OCI-LY3 (cell line): ENCODE data around the gene INCENP.

Source experiments
- H2AFZ ChIP-seq: fragments of 200-600, 300-600 bp; shearing (Covaris generic); 2 replicates; pipeline ENCODE4 v1.6.0; 2014; ENCODE audit warnings: antibody characterized with exemption, low read depth, low read length
- H3K27ac ChIP-seq: fragments of 200-600, 300-600 bp; sonication (generic); 2 replicates; pipeline ENCODE4 v1.5.1; 2014; ENCODE audit warnings: mild to moderate bottlenecking, low read length, moderate library complexity, mixed read lengths
- H3K27me3 ChIP-seq: fragments of 200-600, 300-600 bp; sonication (generic); 2 replicates; pipeline ENCODE4 v1.6.1; 2014; ENCODE audit warnings: low read depth, low read length, mixed read lengths
- H3K36me3 ChIP-seq: fragments of 200-600, 300-600 bp; sonication (generic); replicated peaks from 2 replicates; pipeline ENCODE3; 2014; ENCODE audit warnings: low read depth, low read length, mixed read lengths
- H3K4me1 ChIP-seq: fragments of 300-600, 200-600 bp; sonication (generic); 2 replicates; pipeline ENCODE4 v1.6.1; 2014; ENCODE audit warnings: low read length, mixed read lengths
- H3K4me2 ChIP-seq: fragments of 200-600, 300-600 bp; sonication (generic); 2 replicates; pipeline ENCODE4 v1.6.1; 2014; ENCODE audit warnings: low read length, mixed read lengths
- H3K4me3 ChIP-seq: fragments of 300-600, 200-600 bp; sonication (generic); 2 replicates; pipeline ENCODE4 v1.5.1; 2014; ENCODE audit warnings: antibody characterized with exemption, mild to moderate bottlenecking, low read length, moderate library complexity
- H3K79me2 ChIP-seq: fragments of 300-600, 200-600 bp; shearing (Covaris generic); 2 replicates; pipeline ENCODE4 v1.6.1; 2014; ENCODE audit warnings: mild to moderate bottlenecking, low read length, mixed read lengths
- H3K9ac ChIP-seq: fragments of 300-600, 200-600 bp; shearing (Covaris generic); 2 replicates; pipeline ENCODE4 v1.6.0; 2014; ENCODE audit warnings: mild to moderate bottlenecking, low read length, moderate library complexity
- H3K9me3 ChIP-seq: fragments of 200-600, 300-600 bp; shearing (Covaris generic); 2 replicates; pipeline ENCODE4 v1.6.1; 2014; ENCODE audit warnings: low read length, mixed read lengths; ENCODE audit not compliant: insufficient read depth
- H4K20me1 ChIP-seq: fragments of 200-600, 300-600 bp; sonication (generic); 2 replicates; pipeline ENCODE4 v1.6.1; 2016; ENCODE audit warnings: low read length, mixed read lengths; ENCODE audit not compliant: insufficient read depth
- CTCF ChIP-seq: fragments of 200-600, 300-600 bp; sonication (generic); IDR thresholded peaks from 2 replicates; pipeline ENCODE4 v1.5.1; 2014; ENCODE audit warnings: antibody characterized with exemption, low read length, low read depth
- EZH2phosphoT487 ChIP-seq: fragments of 200-600 bp; shearing (Covaris generic); IDR thresholded peaks from 2 replicates; pipeline ENCODE4 v1.6.1; 2018; ENCODE audit warnings: antibody characterized with exemption, mixed run types, low read depth

INCENP gene

DNA sequence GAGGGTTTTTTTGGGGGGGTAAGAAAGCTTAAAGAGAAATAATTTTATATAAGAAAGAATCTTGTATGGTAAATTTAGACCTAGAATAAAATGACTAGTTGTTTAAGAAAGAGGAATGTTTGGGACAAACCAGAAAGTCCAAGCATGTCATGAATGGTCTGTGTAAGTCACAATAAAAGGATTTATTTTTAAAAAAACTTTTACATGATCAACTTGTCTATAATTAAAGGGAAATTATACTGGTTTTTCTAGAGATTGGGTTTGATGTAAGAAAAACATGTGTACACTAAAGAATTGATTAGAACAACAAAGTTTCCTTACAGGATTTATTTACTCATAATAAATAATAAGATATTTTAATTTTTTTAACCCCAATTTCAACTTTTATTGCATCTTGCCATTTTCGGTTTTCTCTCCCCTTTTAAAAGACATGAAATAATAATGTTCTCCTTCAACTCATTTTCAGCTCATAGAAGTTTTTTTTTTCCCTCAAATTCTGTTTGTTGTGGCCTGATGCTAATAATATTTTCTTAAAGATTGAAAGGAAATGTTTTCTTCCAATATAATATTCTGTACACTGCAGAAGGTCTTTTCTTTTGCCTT lies 35.4 kb upstream of the INCENP start:
- no peak for TF ChIP-seq CTCF
- TF ChIP-seq EZH2phosphoT487 = no peak
- peaks cover 14% of the 10 kb centered on the region; the same call in 1 of the 2 replicates for H3K9me3 ChIP-seq
- H3K27me3 ChIP-seq = no peaks in the 10 kb centered on the region
- H3K4me1 ChIP-seq = no peaks in the 10 kb centered on the region
- no peak overlapping the region for H3K27ac ChIP-seq
- no peaks in the 10 kb centered on the region for H3K79me2 ChIP-seq
- no peaks in the 10 kb centered on the region for H4K20me1 ChIP-seq
- no peaks in the 10 kb centered on the region for H3K36me3 ChIP-seq
- no peak overlapping the region for H3K9ac ChIP-seq
- no peak overlapping the region for H3K4me2 ChIP-seq
- H2AFZ ChIP-seq = no peak overlapping the region
- H3K4me3 ChIP-seq = no peak overlapping the region

DNA sequence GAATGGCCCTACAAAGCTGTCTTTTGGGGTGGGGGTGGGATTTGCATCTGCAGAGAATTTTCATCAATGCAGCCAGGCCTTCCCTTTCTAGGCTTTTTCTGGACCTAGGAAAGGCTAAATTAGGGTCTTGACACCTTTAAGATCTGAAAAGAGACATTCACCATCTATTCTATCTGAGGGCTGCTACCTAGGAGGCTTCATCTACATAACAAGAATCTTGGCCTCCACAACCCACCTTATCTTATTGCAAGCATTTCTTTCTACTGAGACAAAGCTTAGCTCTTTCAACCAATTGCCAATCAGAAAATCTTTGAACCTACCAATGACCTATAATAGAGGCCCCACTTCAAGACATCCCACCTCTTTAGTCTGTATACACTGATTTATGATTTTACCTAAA lies 20.7 kb upstream of the INCENP start:
- Histone ChIP-seq H3K4me3 (no peak overlapping the region), H3K36me3 (no peaks in the 10 kb centered on the region), H3K27me3 (no peaks in the 10 kb centered on the region), H4K20me1 (no peaks in the 10 kb centered on the region), H3K9me3 (no peaks in the 10 kb centered on the region), H3K4me2 (no peak overlapping the region), H3K27ac (no peak overlapping the region), H3K9ac (no peak overlapping the region), H3K79me2 (no peaks in the 10 kb centered on the region), H3K4me1 (no peaks in the 10 kb centered on the region), H2AFZ (no peak overlapping the region)
- TF ChIP-seq EZH2phosphoT487 = no peak
- no peak for TF ChIP-seq CTCF

GRCh38 chr11:62103986-62104385 lies 19.8 kb upstream of the INCENP start:
- Histone ChIP-seq H3K4me3 (no peak overlapping the region), H4K20me1 (no peaks in the 10 kb centered on the region), H3K4me2 (no peak overlapping the region), H3K9me3 (no peaks in the 10 kb centered on the region), H3K9ac (no peak overlapping the region), H3K36me3 (no peaks in the 10 kb centered on the region), H3K27me3 (0 out of 2 replicates have a peak, but pooled peaks cover 2% of the 10 kb centered on the region), H2AFZ (no peak overlapping the region), H3K27ac (no peak overlapping the region), H3K79me2 (no peaks in the 10 kb centered on the region), H3K4me1 (no peaks in the 10 kb centered on the region)
- TF ChIP-seq EZH2phosphoT487 = no peak
- no peak for TF ChIP-seq CTCF

- no peak overlapping the region for H3K4me2 ChIP-seq
- H3K4me3 ChIP-seq = no peak overlapping the region
These were observed 18.8 kb upstream of the INCENP start for GRCh38 chr11:62104816-62105653.

More at GRCh38 chr11:62104816-62105653, 18.8 kb upstream of the INCENP start:
- H3K36me3 ChIP-seq = no peaks in the 10 kb centered on the region
- H3K27ac ChIP-seq = no peak overlapping the region
- H3K9ac ChIP-seq = no peak overlapping the region
- H3K4me1 ChIP-seq = no peaks in the 10 kb centered on the region
- no peaks in the 10 kb centered on the region for H3K9me3 ChIP-seq
- TF ChIP-seq CTCF (no peak), EZH2phosphoT487 (no peak)
- H3K27me3 ChIP-seq = peaks cover 12% of the 10 kb centered on the region; the same call in 1 of the 2 replicates
- no peak overlapping the region for H2AFZ ChIP-seq
- H4K20me1 ChIP-seq = no peaks in the 10 kb centered on the region
- no peaks in the 10 kb centered on the region for H3K79me2 ChIP-seq
